AG04450 (cell line): ENCODE results near the gene TFB2M. TPM values are rescaled to one million over a fixed set of nuclear protein-coding genes. Genes with fewer than 3 reads are reported as not detected.
"Not testable (repeated sequence)": the region's sequence is repeated elsewhere in the genome, so short reads cannot be mapped to it uniquely, and the experiment has no call there.

ENCODE experiments used
- CTCF ChIA-PET: fragments of 300-600, 350-600 bp; formaldehyde crosslinking; extraction: SDS; loops from one replicate; lab custom pipeline; 2022; ENCODE audit warnings: antibody characterized with exemption, inconsistent platforms; lab: Charles Lee
- POLR2A ChIA-PET: fragments of 350-600 bp; formaldehyde crosslinking; extraction: SDS; loops from one replicate; lab custom pipeline; 2021; ENCODE audit warnings: antibody characterized with exemption, inconsistent platforms; lab: Yijun Ruan, JAX
- DNase-seq: peaks from one replicate; pipeline ENCODE4 v3.0.0-alpha.2; 2011; ENCODE audit warnings: low read depth, low spot score
- H3K27ac ChIP-seq: one replicate; pipeline ENCODE4 v1.5.1; 2012; ENCODE audit warnings: low read depth, low read length, control low read depth
- H3K27me3 ChIP-seq: one replicate; pipeline ENCODE4 v1.6.0; 2012; ENCODE audit warnings: low read length; ENCODE audit not compliant: control insufficient read depth, insufficient read depth
- H3K4me3 ChIP-seq: 2 replicates; pipeline ENCODE4 v1.5.1; 2011; ENCODE audit warnings: mild to moderate bottlenecking, low read depth, low read length, control low read depth
- H3K9me3 ChIP-seq: 2 replicates; pipeline ENCODE4 v1.5.1; 2012; ENCODE audit warnings: low read length; ENCODE audit not compliant: control insufficient read depth, insufficient read depth
- polyA plus RNA-seq: library from polyadenylated mRNA; depleted of rRNA; stranded (reverse); fragments of >200 nt; gene quantifications from 2 replicates; pipeline ENCODE4 v1.2.3, GENCODE V29; 2011
- TF ChIP-seq, protein P1 (sequence below): IDR thresholded peaks from 2 replicates; pipeline ENCODE4 v1.5.1; 2011; ENCODE audit warnings: low read depth, low read length, control low read depth, inconsistent platforms

Gene TFB2M
- polyA plus RNA-seq, 1 experiment = 23.2 TPM

- peaks cover 22% of the 10 kb centered on the region for H3K9me3 ChIP-seq
- ChIA-PET CTCF (no interaction called here), POLR2A (no interaction called here)
- H3K27me3 ChIP-seq = no peaks in the 10 kb centered on the region
- no peak overlapping the region for H3K27ac ChIP-seq
- no peak for DNase-seq
- TF ChIP-seq, protein P1, sequence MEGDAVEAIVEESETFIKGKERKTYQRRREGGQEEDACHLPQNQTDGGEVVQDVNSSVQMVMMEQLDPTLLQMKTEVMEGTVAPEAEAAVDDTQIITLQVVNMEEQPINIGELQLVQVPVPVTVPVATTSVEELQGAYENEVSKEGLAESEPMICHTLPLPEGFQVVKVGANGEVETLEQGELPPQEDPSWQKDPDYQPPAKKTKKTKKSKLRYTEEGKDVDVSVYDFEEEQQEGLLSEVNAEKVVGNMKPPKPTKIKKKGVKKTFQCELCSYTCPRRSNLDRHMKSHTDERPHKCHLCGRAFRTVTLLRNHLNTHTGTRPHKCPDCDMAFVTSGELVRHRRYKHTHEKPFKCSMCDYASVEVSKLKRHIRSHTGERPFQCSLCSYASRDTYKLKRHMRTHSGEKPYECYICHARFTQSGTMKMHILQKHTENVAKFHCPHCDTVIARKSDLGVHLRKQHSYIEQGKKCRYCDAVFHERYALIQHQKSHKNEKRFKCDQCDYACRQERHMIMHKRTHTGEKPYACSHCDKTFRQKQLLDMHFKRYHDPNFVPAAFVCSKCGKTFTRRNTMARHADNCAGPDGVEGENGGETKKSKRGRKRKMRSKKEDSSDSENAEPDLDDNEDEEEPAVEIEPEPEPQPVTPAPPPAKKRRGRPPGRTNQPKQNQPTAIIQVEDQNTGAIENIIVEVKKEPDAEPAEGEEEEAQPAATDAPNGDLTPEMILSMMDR = no peak
- H3K4me3 ChIP-seq = no peak overlapping the region
These were observed 41.4 kb upstream of the TFB2M start for GRCh38 chr1:246607462-246607861.

- POLR2A ChIA-PET, H3K4me3 ChIP-seq, DNase-seq, H3K27me3 ChIP-seq, H3K27ac ChIP-seq, CTCF ChIA-PET: not testable (repeated sequence)
- H3K9me3 ChIP-seq = peaks cover 22% of the 10 kb centered on the region
These were observed 39.2 kb upstream of the TFB2M start for GRCh38 chr1:246605231-246605630.

- Histone ChIP-seq H3K27ac (no peak overlapping the region), H3K4me3 (no peak overlapping the region), H3K27me3 (no peaks in the 10 kb centered on the region), H3K9me3 (peaks cover 14% of the 10 kb centered on the region)
- ChIA-PET CTCF (no interaction called here), POLR2A (no interaction called here)
- DNase-seq = no peak
- TF ChIP-seq, protein P1 = no peak
These were observed 36.1 kb upstream of the TFB2M start for GRCh38 chr1:246602194-246602593.

GRCh38 chr1:246600579-246600978 lies 34.5 kb upstream of the TFB2M start:
- no peaks in the 10 kb centered on the region for H3K27me3 ChIP-seq
- POLR2A ChIA-PET = no interaction called here
- DNase-seq = no peak
- no peak overlapping the region for H3K4me3 ChIP-seq
- CTCF ChIA-PET = interaction anchor here (2.0 kb wide), 1 partner anchor 8 kb away, joined by 6 read pairs; no protein-coding TSS in a partner anchor
- peaks cover 12% of the 10 kb centered on the region for H3K9me3 ChIP-seq
- H3K27ac ChIP-seq = no peak overlapping the region
- TF ChIP-seq, protein P1 = no peak

- DNase-seq = no peak
- POLR2A ChIA-PET = no interaction called here
- CTCF ChIA-PET = interaction anchor here (2.0 kb wide), 1 partner anchor 9 kb away, joined by 6 read pairs; no protein-coding TSS in a partner anchor
- H3K9me3 ChIP-seq = peaks cover 7% of the 10 kb centered on the region
- TF ChIP-seq, protein P1 = no peak
- no peaks in the 10 kb centered on the region for H3K27me3 ChIP-seq
- H3K4me3 ChIP-seq = no peak overlapping the region
- no peak overlapping the region for H3K27ac ChIP-seq
These were observed 33.3 kb upstream of the TFB2M start for GRCh38 chr1:246599315-246599714.

GRCh38 chr1:246597971-246598370 lies 31.9 kb upstream of the TFB2M start:
- ChIA-PET CTCF (interaction anchor here (1.1 kb wide), 1 partner anchor 49 kb away, joined by 3 read pairs; no protein-coding TSS in a partner anchor), POLR2A (interaction anchor here (1.2 kb wide), 1 partner anchor 11 kb away, joined by 5 read pairs; no protein-coding TSS in a partner anchor)
- no peak for DNase-seq
- Histone ChIP-seq H3K27me3 (no peaks in the 10 kb centered on the region), H3K27ac (no peak overlapping the region), H3K9me3 (no peaks in the 10 kb centered on the region), H3K4me3 (no peak overlapping the region)
- TF ChIP-seq, protein P1 = no peak
